A172 (cell line): Measurements from ENCODE around the gene CLCN7. TPM values are rescaled to one million over a fixed set of nuclear protein-coding genes. Genes with fewer than 3 reads are reported as not detected.
"Not testable (repeated sequence)": the region's sequence is repeated elsewhere in the genome, so short reads cannot be mapped to it uniquely, and the experiment has no call there.

ENCODE experiments used
- DNase-seq: peaks from one replicate; pipeline ENCODE4 v3.0.0-alpha.2; 2015; ENCODE audit warnings: low spot score
- total RNA-seq: library from RNA; depleted of rRNA; stranded (reverse); fragments of >200 nt; shearing (Covaris generic); gene quantifications from 2 replicates; pipeline ENCODE4 v1.2.3, GENCODE V29; 2014

The CLCN7 gene
- total RNA-seq, 1 experiment from 2014 or later = 86.3 TPM

DNA sequence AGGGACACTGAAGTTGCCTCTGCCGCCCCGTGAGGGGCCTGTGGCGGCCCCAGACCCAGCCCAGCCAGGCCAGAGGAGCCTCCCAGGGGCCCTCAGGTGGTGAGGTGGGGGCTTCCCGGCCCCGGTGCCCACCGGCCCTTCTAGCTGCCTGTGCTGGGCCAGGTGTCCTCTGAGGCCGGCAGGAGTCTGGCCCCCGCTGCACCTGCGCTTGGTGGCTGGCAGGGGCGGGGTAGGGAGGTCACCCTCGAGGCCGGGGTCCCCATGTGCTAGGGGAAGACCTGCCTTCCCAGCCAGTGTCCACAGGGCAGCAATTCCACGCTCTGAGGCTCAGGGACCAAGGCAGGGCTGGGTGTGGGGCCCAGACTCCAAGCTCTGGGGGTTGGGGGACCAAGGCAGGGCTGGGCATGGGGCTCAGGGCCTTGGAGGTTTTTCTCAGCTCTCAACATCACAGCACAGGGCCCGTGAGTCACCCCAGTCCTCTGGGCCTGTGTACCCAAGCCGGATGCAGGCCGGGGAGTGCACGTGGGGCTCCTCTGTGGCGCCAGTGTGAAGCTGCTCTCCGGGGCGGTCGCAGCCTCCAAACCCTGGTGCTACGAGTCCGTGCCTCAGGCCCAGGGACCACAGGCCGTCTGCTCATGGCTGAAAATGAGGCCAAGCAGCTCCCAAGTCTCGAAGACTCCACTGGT is 29.2 kb downstream of the CLCN7 start:
- no peak for DNase-seq

- no peak for DNase-seq
Measured at GRCh38 chr16:1444730-1445517, 29.9 kb downstream of the CLCN7 start.

GRCh38 chr16:1443980-1444729 is 30.7 kb downstream of the CLCN7 start, which contains the start of gene CCDC154:
Gene CCDC154 (minus strand): TSS chr16:1444556. CDS start chr16:1444322, 234 bp downstream.
- no peak for DNase-seq

GRCh38 chr16:1443403-1443973 is 31.3 kb downstream of the CLCN7 start:
- no peak for DNase-seq

DNA sequence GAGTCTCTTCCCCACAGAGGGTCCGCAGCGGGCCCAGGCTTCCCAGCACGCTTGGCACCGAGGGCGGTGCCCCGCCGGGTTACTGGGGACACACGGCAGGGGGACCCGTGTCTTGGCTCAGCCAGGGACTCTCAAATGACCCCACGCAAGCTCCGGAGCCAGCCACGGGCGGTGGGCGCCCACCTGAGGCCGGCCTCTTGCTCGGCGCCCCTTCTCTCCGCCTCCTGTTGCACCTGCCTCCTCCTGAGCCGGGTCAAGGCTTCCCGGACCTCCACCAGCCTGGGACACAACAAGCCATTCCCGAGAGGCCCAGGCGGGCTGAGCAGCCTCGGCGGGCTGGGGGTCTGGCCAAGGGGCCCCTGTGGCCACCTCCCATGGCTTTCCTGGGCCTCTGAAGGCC is 32.1 kb downstream of the CLCN7 start:
- no peak for DNase-seq

- DNase-seq = no peak
Measured at GRCh38 chr16:1441391-1441829, 33.4 kb downstream of the CLCN7 start.

- DNase-seq = not testable (repeated sequence)
Measured at GRCh38 chr16:1439699-1440074, 35.1 kb downstream of the CLCN7 start.

DNA sequence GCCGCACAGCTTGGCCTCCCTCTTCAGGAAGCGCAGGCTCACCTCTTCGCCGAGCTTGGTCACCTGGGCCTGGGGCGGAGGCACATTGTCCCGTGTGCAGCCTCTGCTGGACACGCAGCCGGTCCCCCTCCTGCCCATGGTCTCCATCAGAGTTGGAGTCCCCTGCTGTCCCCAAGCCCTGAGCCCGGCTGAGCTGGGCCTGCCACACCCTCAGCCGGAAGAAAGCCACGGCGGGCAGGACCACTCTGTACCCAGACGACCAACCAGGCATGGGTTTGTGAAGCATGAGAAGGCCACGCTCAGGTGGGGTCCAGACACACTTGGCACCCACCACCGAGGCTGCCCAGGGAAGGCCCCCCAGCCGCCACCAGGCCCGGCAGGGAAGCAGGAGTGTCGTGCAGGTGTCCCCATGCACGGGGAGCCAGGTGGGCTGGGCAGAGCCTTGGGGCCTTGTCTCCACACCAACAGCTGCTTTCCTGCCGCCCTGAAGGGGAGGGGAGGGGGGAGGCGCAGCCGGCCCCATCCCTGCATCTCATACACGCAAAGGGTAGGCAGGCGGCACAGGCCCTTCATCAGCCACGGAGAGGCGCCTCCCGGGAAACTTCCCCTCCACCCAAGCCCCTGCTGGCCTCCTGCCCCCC is 35.6 kb downstream of the CLCN7 start:
- no peak for DNase-seq

GRCh38 chr16:1438229-1439057 is 36.4 kb downstream of the CLCN7 start:
- no peak for DNase-seq

DNA sequence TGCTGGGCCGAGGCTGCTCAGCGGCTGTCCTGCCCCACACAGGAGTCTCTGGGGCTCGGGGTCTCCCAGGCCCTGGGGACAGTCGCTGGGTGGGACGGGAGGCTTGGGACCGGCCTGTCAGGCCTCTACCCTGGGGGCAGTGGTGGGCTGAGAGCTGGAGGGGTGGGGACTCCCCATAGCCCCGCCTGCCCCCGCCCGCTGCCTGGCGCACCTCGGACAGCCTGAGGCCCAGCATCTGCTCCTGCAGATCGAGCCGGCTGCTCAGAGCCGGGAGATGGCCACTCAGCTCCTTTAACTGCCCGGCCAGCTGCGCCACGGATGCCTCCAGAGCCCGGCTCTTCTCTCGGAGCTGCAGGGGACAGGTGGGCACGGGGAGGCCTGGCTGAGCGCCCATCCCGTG is 37.2 kb downstream of the CLCN7 start:
- DNase-seq = no peak

- no peak for DNase-seq
Measured at GRCh38 chr16:1436731-1437355, 38.0 kb downstream of the CLCN7 start.

DNA sequence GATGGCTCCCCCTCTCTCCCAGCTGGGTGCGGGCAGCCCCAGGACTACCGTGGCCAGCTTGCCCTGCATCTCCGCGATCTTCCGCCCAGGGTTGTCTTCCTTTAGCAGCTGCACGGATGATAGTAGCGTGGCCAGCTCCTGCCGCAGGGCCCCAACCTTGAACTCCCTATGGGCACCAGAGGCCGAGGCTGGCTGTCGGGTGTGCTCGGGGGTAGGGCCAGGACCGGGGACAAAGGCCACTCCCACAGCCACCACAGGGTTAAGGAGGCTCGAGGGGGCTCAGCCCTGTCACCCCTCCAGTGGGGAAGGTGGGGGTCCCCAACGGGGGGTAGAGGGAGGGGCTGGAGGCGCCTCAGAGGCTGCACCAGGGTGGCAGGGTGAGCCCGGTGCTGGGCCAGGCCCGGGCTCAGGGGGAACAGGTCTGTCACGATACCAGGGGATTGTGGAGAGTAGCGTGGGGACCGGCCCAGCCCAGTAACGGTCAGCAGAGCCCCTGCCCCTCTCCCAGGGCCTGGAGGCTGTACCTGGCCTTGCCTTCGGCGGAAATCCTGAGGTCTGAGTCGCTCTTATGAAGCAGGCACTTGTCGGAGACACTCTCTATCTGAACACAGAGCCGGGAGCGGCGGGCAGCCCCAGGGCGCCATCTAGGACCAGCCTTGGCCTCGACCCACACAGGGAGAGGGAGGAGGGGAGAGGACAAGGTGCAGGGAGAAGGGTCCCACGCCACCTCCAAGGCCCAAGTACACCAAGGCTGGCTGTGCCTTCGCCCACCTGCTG is 38.7 kb downstream of the CLCN7 start:
- DNase-seq = no peak

- no peak for DNase-seq
Measured at GRCh38 chr16:1434644-1435592, 39.9 kb downstream of the CLCN7 start.

DNA sequence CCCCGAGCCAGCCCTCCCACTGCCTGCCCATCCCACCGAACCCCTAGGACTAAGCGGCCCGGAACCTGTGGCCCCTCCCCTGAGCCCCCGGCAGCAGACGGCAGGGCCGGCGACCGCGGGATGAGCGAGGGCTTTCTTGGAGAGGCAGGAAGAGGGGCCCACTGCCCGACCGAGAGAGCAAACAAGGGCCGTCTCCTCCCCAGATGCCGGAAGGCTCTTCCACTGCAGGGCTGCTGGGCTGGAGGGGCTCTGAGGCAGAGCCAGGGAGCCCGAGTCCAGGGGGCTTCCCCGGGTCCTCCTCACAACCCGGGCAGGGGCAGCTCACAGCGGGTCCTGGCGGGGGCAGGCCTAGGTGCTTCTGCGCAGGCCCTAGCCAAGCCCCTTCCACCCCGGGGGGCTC is 41.1 kb downstream of the CLCN7 start:
- no peak for DNase-seq

DNA sequence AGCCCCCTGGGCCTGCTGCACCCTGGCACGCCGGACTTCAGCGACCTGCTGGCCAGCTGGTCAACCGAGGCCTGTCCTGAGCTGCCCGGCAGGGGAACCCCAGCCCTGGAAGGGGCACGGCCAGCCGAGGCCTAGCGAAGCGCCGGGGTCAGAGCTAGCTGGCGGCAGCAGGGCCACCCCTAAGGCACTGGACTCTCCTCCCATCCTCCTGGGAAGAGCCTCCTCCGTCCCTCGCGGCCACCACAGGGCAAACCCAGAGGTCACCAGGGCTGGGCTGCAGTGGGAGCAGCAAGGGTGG is 41.6 kb downstream of the CLCN7 start:
- no peak for DNase-seq

- no peak for DNase-seq
Measured at GRCh38 chr16:1432388-1433262, 42.2 kb downstream of the CLCN7 start.

- no peak for DNase-seq
Measured at GRCh38 chr16:1431497-1432270, 43.1 kb downstream of the CLCN7 start.
